WTC11 (cell line): ENCODE data around the gene ZNF628.

Experiments used
- ATF6 ChIP-seq: sonication (generic); formaldehyde crosslinking; IDR thresholded peaks from 2 replicates; pipeline ENCODE4 v1.8.1; 2023; ENCODE audit warnings: mild to moderate bottlenecking, missing genetic modification reagents
- CTCF ChIP-seq: fragments of 200-600 bp; IDR thresholded peaks from 2 replicates; pipeline ENCODE4 v1.8.0; 2022; ENCODE audit warnings: antibody characterized with exemption
- E2F1 ChIP-seq: sonication (generic); formaldehyde crosslinking; IDR thresholded peaks from 2 replicates; pipeline ENCODE4 v1.8.0; 2022; ENCODE audit warnings: mild to moderate bottlenecking, missing genetic modification reagents
- EMX1 ChIP-seq: fragments of 250-450 bp; sonication (Bioruptor Pico); IDR thresholded peaks from 2 replicates; pipeline ENCODE4 v1.8.0; 2021; ENCODE audit warnings: mild to moderate bottlenecking
- FOXP4 ChIP-seq: sonication (generic); formaldehyde crosslinking; IDR thresholded peaks from 2 replicates; pipeline ENCODE4 v1.8.0; 2022; ENCODE audit warnings: mild to moderate bottlenecking, missing genetic modification reagents
- GABPB1 ChIP-seq: sonication (generic); formaldehyde crosslinking; IDR thresholded peaks from 2 replicates; pipeline ENCODE4 v1.8.1; 2023; ENCODE audit warnings: mild to moderate bottlenecking, missing genetic modification reagents

- no peak for TF ChIP-seq ATF6 (CRISPR knock-in tag)
- no peak for TF ChIP-seq EMX1 (CRISPR knock-in tag)
- no peak for TF ChIP-seq GABPB1
- no peak for TF ChIP-seq FOXP4
- TF ChIP-seq CTCF, result no peak
- TF ChIP-seq E2F1, result no peak
Measured at GRCh38 chr19:55435020-55435419, 41.4 kb upstream of the ZNF628 start.
